Mesodermal cell (in vitro differentiated cells): ENCODE measurements around the gene RGL4.

ENCODE experiments used
- H3K27ac ChIP-seq: 2 replicates; pipeline ENCODE4 v1.7.0; 2013; ENCODE audit warnings: mild to moderate bottlenecking, low read depth, low read length, moderate library complexity; ENCODE audit not compliant: severe bottlenecking
- H3K36me3 ChIP-seq: 2 replicates; pipeline ENCODE4 v1.7.1; 2013; ENCODE audit warnings: mild to moderate bottlenecking, low read length, moderate library complexity; ENCODE audit not compliant: control insufficient read depth, insufficient read depth
- H3K4me1 ChIP-seq: one replicate; pipeline ENCODE4 v1.7.1; 2013; ENCODE audit warnings: mild to moderate bottlenecking, low read length; ENCODE audit not compliant: insufficient read depth, control insufficient read depth, poor library complexity, severe bottlenecking
- H3K4me3 ChIP-seq: 2 replicates; pipeline ENCODE4 v1.7.0; 2013; ENCODE audit warnings: low read length, control low read depth, mild to moderate bottlenecking; ENCODE audit not compliant: insufficient read depth, poor library complexity, severe bottlenecking; ENCODE audit errors: extremely low read depth
- H3K9me3 ChIP-seq: 2 replicates; pipeline ENCODE4 v1.7.1; 2013; ENCODE audit warnings: mild to moderate bottlenecking, low read length, moderate library complexity; ENCODE audit not compliant: control insufficient read depth
- WGBS, 2 experiments: methylation state at CpG; one replicate each; pipeline ENCODE4 v1.1.5; 2013; ENCODE audit warnings: missing lambda C conversion rate in 2 of 2; ENCODE audit not compliant: insufficient coverage in 2 of 2; 5-methylcytosine and 5-hydroxymethylcytosine counted together

The RGL4 gene

DNA sequence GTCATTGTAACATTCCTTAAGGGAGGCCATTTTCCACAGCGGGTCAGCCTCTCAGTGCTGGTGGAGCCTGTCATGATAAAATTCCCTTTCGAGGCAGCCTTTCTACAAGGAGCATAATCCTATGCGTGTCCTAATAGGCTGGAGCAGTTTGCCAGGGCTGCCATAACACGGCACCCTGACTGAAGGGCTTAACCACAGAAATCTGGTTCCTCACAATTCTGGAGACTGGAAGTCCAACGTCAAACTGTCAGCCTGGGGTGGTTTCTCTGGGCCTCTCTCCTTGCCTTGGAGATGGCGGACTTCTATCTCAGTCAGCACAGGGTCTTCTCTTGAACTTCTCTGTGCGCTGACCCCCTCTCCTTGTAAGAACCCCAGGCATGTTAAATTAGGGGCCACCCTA lies 1.4 kb upstream of the RGL4 start:
- WGBS, 2 experiments, result 89 to 91% methylated on average over 5 to 6 of the region's 7 CpGs

DNA sequence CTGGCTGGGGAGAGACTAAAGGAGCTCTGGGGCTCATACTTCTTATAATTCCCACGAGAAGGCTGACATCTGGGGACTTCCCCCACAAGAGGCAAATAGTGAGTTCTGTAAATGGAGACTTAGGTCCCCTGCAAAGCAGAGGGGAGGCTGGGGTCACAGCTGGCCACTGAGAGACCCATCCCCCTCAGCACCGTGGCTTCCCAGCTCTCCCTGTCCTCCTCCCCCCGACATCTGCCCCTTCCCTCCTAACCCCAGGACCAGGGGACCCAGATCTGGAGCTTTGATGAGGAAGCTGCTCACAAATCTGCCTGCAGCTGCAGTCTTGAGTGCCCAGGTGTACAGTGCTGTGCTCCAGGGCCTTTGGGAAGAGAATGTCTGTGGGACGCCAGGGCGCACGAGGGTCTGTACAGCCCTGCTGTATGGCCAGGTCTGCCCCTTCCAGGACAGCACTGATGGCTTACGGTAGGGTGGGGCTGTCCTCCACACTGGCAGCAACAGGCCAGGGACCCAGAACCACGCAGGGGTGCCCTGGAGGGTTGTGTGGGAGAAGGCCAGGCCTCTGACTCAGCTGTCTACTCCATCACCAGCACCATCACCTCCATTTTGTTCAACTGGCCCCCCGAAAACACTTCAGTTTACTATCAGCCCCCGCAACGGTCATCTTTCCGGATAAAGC lies 1.1 kb downstream of the RGL4 start:
- H3K4me3 ChIP-seq, result no peak overlapping the region
- H3K9me3 ChIP-seq, result no peaks in the 10 kb centered on the region
- no peak overlapping the region for H3K27ac ChIP-seq
- peaks cover 49% of the 10 kb centered on the region for H3K36me3 ChIP-seq
- no peaks in the 10 kb centered on the region for H3K4me1 ChIP-seq
- WGBS, 2 experiments, result 99 to 100% methylated on average over 10 to 11 of the region's 12 CpGs

More for the DNA sequence above, 1.4 kb upstream of the RGL4 start:
- Histone ChIP-seq H3K27ac (no peak overlapping the region), H3K4me1 (peaks cover 6% of the 10 kb centered on the region), H3K4me3 (no peak overlapping the region), H3K36me3 (peaks cover 37% of the 10 kb centered on the region), H3K9me3 (no peaks in the 10 kb centered on the region)

DNA sequence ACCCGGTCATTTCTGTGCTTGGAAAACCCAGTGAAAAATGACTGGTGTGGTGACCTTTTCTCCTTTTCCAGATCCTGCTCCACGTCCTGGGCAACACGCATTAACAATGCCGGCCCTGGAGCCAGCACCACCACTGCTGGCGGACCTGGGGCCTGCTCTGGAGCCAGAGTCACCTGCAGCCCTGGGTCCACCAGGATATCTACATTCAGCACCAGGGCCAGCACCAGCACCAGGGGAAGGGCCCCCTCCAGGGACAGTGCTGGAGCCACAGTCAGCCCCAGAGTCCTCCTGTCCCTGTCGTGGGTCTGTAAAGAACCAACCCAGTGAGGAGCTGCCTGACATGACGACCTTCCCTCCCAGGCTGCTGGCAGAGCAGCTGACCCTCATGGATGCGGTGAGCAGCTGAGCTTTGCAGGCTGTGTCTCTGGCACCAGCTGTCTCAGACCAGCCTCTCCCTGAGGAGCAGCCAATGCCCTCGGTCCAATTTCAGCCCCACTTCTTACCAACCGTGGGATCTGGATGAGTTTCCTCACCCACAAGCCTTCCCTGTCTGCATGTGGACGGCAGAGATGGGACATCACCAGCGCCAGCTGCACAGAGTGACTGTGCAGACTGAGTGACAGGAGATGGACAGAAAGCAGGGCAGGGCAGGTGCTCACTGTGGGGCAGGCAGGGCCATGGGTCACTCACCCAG lies 1.9 kb downstream of the RGL4 start:
- peaks cover 53% of the 10 kb centered on the region for H3K36me3 ChIP-seq
- H3K4me1 ChIP-seq, result no peaks in the 10 kb centered on the region
- no peak overlapping the region for H3K27ac ChIP-seq
- H3K9me3 ChIP-seq, result no peaks in the 10 kb centered on the region
- 96 to 97% methylated on average over 9 to 11 of the region's 12 CpGs for WGBS, 2 experiments
- H3K4me3 ChIP-seq, result no peak overlapping the region

DNA sequence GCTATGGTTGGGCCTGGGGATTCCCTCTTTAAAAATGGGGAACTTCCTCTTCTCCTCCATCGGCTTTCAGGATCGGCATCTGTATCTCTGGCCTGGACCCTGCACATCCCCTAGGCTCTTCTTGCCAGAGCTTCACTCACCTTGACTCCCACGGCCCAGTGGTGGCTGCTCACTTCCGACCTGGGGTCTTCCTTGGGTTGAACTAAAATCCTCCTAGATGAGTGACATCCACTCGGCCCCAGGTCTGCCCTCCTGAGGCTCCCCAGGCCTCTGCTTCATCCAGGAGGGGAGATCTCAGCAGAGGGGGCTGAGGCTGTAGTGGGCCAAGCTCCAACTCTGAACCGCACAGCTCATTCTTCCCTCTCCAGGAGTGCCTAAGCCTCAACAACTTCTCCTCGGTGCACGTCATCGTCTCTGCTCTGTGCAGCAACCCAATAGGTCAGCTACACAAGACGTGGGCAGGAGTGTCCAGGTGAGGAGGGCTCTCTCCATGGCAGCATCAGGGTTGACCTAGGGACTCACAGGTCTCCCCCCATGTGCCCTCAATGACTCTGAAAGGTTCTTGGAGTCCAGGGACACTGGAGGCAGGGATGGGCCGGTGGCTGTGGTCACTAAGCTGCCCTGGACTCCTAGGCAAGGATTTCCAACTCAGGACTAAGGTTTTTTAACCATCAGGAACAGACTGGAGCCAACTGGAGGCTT lies 3.3 kb downstream of the RGL4 start:
- H3K4me1 ChIP-seq, result no peaks in the 10 kb centered on the region
- peaks cover 61% of the 10 kb centered on the region for H3K36me3 ChIP-seq
- H3K4me3 ChIP-seq, result no peak overlapping the region
- H3K9me3 ChIP-seq, result no peaks in the 10 kb centered on the region
- no peak overlapping the region for H3K27ac ChIP-seq
- 96 to 98% methylated on average over 10 of the region's 11 CpGs for WGBS, 2 experiments

DNA sequence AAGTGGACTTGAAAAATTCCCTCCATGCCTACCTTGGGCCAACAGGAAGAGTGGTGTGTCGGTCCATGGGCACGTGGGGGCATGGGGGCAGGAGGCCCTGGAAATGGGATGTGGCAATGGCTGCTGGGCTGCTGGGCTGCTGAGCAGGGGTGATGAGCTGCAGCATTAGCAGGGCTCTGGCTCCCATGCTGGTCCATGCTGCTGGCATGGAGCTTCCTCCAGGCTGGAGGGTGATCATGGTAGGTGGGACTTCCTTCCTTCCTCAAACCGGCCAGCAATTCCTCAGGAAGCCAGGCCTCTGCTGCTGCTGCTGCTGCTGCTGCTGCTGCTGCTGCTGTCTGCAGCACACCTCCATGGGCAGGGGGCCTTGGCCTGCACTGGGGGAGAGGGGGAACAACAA lies 4.3 kb downstream of the RGL4 start:
- Histone ChIP-seq H3K4me1 (no peaks in the 10 kb centered on the region), H3K4me3 (no peak overlapping the region), H3K27ac (no peak overlapping the region), H3K9me3 (no peaks in the 10 kb centered on the region), H3K36me3 (peaks cover 65% of the 10 kb centered on the region)
- 95% methylated on average over 3 of the region's 3 CpGs; no CpG with 5 or more reads in 1 of the 2 experiments for WGBS, 2 experiments

DNA sequence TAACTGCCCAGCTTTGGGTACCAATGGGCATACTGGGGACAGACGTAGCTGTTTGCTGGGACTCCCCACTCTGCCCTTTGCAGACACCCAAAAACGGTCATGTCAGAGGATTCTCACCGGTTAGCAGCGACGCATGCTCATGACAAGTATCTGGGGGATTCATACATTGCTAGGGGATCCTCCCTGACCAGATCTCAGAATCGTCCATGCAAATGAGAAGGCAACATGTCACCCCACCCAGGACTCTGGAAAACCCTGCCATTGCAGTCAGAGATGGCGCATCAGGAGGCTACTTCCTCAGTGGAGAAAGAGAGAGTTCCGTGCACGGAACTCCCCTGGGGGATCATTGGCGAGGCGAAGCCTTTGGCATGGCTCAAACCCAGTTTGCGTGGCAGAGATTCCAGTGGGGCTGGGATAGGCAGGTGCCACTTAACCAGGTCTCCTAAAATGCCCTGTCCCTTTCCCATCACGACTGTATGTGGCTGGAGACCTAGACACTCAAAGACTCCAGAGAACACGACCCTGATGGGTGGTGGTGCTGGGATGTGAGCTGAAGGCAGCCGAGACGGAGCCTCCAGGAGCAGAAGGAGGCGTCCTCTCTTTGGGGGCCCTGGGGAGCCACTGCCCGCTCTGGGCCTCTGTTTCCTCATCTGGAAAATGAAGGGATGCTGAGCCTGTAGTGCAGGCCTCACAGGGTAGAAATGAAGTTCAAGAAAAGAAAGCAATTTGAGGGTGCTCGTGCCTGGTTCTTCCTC lies 4.9 kb downstream of the RGL4 start:
- Histone ChIP-seq H3K9me3 (no peaks in the 10 kb centered on the region), H3K4me1 (no peaks in the 10 kb centered on the region), H3K27ac (no peak overlapping the region), H3K36me3 (peaks cover 65% of the 10 kb centered on the region), H3K4me3 (no peak overlapping the region)
- WGBS, 2 experiments, result 94 to 96% methylated on average over 17 to 18 of the region's 19 CpGs

DNA sequence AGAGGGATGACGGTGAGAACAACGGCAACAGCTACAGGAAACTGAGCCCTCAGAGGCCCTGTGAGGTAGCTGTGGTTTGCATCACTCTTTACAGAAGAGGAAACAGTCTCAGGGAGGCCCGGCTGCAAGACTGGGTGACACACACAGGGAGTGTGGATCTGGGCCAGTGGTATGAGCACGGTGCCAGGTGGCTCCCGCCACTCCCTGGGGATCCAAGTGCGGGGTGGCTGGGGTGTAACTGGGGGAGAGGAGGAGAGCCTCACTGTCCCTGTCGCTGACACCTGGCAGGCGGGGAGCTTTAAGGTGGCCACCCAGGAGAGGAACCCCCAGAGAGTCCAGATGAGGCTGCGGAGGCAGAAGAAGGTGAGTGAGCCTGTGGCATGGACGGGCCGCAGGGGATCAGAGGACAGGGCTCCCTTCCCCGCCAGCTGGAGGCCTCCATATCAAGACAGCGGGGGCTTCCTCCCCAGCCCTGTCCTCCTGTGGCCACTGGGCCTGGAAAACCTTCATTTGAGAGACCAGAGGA lies 5.6 kb downstream of the RGL4 start:
- no peak overlapping the region for H3K4me3 ChIP-seq
- 96% methylated on average over 11 to 13 of the region's 13 CpGs for WGBS, 2 experiments
- peaks cover 65% of the 10 kb centered on the region for H3K36me3 ChIP-seq
- H3K9me3 ChIP-seq, result no peaks in the 10 kb centered on the region
- H3K27ac ChIP-seq, result no peak overlapping the region
- H3K4me1 ChIP-seq, result peaks cover 2% of the 10 kb centered on the region

DNA sequence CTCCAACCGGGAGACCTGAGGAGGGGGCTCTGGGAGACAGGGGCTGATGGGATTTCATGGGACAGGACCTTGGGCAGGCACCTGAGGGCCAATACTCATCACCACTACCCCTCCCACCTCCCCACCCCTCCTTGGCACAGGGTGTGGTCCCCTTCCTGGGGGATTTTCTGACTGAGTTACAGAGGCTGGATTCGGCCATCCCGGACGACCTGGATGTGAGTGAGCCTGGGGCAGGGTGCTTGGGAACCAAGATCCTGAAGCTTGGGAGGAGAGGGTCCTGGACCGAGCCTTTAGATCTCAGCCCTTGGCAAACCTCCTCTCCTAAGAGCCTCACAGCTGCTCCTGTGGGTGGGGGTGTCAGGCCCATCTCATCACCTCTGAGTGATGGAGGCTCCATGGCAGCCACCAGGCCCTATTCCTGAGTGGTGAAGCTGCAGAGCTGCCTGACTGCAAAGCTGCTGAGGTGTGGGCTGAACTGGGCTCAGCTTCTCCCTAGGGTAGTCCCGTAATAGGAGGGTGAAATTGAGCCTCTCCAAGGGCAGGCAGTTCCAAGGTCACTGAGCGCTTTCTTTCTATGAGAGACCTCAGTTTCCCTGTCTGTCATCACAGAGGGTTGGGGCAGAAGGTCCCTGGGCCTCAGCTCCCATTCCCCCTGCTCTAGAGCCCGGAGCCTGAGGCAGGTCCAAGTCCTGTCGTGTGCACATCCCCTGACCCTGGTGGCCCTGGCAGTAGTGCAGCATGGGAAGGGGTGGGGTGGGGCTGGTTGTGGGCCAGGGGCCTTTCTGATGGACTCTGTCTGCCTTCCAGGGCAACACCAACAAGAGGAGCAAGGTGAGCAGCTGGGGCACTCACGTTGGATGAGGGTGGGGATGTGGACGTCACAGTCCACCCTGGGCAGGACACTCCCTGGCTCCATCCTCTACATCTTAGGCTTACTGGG lies 6.5 kb downstream of the RGL4 start:
- 90 to 97% methylated on average over 5 to 7 of the region's 11 CpGs for WGBS, 2 experiments
- no peak overlapping the region for H3K27ac ChIP-seq
- H3K9me3 ChIP-seq, result no peaks in the 10 kb centered on the region
- no peak overlapping the region for H3K4me3 ChIP-seq
- H3K4me1 ChIP-seq, result peaks cover 3% of the 10 kb centered on the region
- H3K36me3 ChIP-seq, result peaks cover 67% of the 10 kb centered on the region

DNA sequence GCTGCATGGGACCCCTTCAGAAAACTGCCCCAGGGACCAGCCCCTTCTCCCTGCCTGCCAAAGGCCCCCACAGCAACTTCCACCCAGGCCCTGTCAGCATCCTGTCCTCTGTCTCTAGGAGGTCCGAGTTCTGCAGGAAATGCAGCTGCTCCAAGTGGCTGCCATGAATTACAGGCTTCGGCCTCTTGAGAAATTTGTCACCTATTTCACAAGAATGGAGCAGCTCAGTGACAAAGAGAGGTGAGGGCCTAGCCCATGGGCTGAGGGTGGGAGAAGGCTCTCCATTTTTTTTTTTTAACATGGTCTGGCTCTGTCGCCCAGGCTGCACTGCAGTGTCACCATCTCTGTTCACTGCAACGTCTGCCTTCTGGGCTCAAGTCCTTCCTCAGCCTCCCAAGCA lies 7.3 kb downstream of the RGL4 start:
- Histone ChIP-seq H3K4me3 (no peak overlapping the region), H3K9me3 (no peaks in the 10 kb centered on the region), H3K36me3 (peaks cover 65% of the 10 kb centered on the region), H3K4me1 (peaks cover 3% of the 10 kb centered on the region), H3K27ac (no peak overlapping the region)
- 87 to 92% methylated on average over 4 of the region's 4 CpGs for WGBS, 2 experiments
